Neural progenitor cell (in vitro differentiated cells): Measurements from ENCODE around the gene TMEM52. TPM values are rescaled to one million over a fixed set of nuclear protein-coding genes. Genes with fewer than 3 reads are reported as not detected.

Experiments used
- DNase-seq: peaks from one replicate; pipeline ENCODE4 v3.0.0-alpha.2; 2016; ENCODE audit warnings: low spot score
- H2AFZ ChIP-seq: fragments of 200-600 bp; sonication (generic); replicated peaks from 2 replicates; pipeline ENCODE4 v1.6.1; 2016; ENCODE audit warnings: antibody characterized with exemption
- H3F3A ChIP-seq: fragments of 200-600 bp; sonication (generic); 2 replicates; pipeline ENCODE4 v1.6.1; 2016; ENCODE audit warnings: antibody characterized with exemption, low read depth
- H3K27ac ChIP-seq: fragments of 200-600 bp; sonication (generic); 2 replicates; pipeline ENCODE4 v1.5.1; 2016; ENCODE audit warnings: mild to moderate bottlenecking
- H3K27me3 ChIP-seq: fragments of 200-600 bp; sonication (generic); 2 replicates; pipeline ENCODE4 v1.6.1; 2016; ENCODE audit warnings: mild to moderate bottlenecking, moderate library complexity
- H3K36me3 ChIP-seq: fragments of 200-600 bp; sonication (generic); 2 replicates; pipeline ENCODE4 v1.5.1; 2016
- H3K4me1 ChIP-seq: fragments of 200-600 bp; sonication (generic); 2 replicates; pipeline ENCODE4 v1.6.1; 2016; ENCODE audit warnings: mixed run types
- H3K4me2 ChIP-seq: fragments of 200-600 bp; sonication (generic); 2 replicates; pipeline ENCODE4 v1.6.1; 2016
- H3K4me3 ChIP-seq: fragments of 200-600 bp; sonication (generic); 2 replicates; pipeline ENCODE4 v1.5.1; 2016
- H3K79me2 ChIP-seq: fragments of 200-600 bp; sonication (generic); 2 replicates; pipeline ENCODE4 v1.6.1; 2016; ENCODE audit warnings: low read depth
- H3K9ac ChIP-seq: fragments of 200-600 bp; sonication (generic); 2 replicates; pipeline ENCODE4 v1.6.1; 2016
- H3K9me3 ChIP-seq: fragments of 200-600 bp; sonication (generic); 2 replicates; pipeline ENCODE4 v1.5.1; 2016; ENCODE audit warnings: low read depth
- H4K20me1 ChIP-seq: fragments of 200-600 bp; sonication (generic); 2 replicates; pipeline ENCODE4 v1.6.1; 2016; ENCODE audit warnings: low read depth
- H3K27ac Mint-ChIP-seq: 3 replicates; pipeline ENCODE4 v1.8.0; 2021; ENCODE audit warnings: mixed read lengths
- H3K27me3 Mint-ChIP-seq: 2 replicates; pipeline ENCODE4 v1.8.0; 2022; ENCODE audit warnings: low read depth, mild to moderate bottlenecking, inconsistent platforms, moderate library complexity, mixed read lengths; ENCODE audit not compliant: insufficient read depth
- H3K36me3 Mint-ChIP-seq: 3 replicates; pipeline ENCODE4 v1.8.0; 2021; ENCODE audit warnings: mixed read lengths
- H3K4me1 Mint-ChIP-seq: 3 replicates; pipeline ENCODE4 v1.8.0; 2021; ENCODE audit warnings: mixed read lengths
- H3K4me3 Mint-ChIP-seq: 3 replicates; pipeline ENCODE4 v1.8.0; 2021; ENCODE audit warnings: mild to moderate bottlenecking, moderate library complexity, mixed read lengths
- H3K9me3 Mint-ChIP-seq: 3 replicates; pipeline ENCODE4 v1.8.0; 2020; ENCODE audit warnings: mixed read lengths
- CTCF ChIP-seq: fragments of 200-600 bp; sonication (generic); IDR thresholded peaks from 2 replicates; pipeline ENCODE4 v1.5.1; 2017; ENCODE audit warnings: antibody characterized with exemption, mild to moderate bottlenecking
- EZH2 ChIP-seq: fragments of 200-600 bp; sonication (generic); IDR thresholded peaks from 2 replicates; pipeline ENCODE4 v1.6.1; 2017; ENCODE audit warnings: antibody characterized with exemption, mild to moderate bottlenecking, moderate library complexity
- EZH2phosphoT487 ChIP-seq: fragments of 200-600 bp; sonication (generic); IDR thresholded peaks from 2 replicates; pipeline ENCODE4 v1.6.1; 2017; ENCODE audit warnings: antibody characterized with exemption
- total RNA-seq: library from RNA; depleted of rRNA; stranded (reverse); fragments of >200 nt; gene quantifications from 2 replicates; pipeline ENCODE4 v1.2.3, GENCODE V29; 2015; ENCODE audit warnings: low replicate concordance

TMEM52 gene
- total RNA-seq, 1 donor from 2014 or later, result 2.9 TPM

- no peak overlapping the region for H2AFZ ChIP-seq
- H3K27ac Mint-ChIP-seq, result peak overlapping the region; percentile 82
- H3K4me1 Mint-ChIP-seq, result peaks cover 21% of the 10 kb centered on the region
- H3K4me3 Mint-ChIP-seq, result no peak overlapping the region
- H3K9me3 ChIP-seq, result no peaks in the 10 kb centered on the region
- no peaks in the 10 kb centered on the region for H3K9me3 Mint-ChIP-seq
- no peaks in the 10 kb centered on the region for H3K36me3 Mint-ChIP-seq
- no peaks in the 10 kb centered on the region for H3F3A ChIP-seq
- no peaks in the 10 kb centered on the region for H3K36me3 ChIP-seq
- H3K27ac ChIP-seq, result no peak overlapping the region
- H3K27me3 Mint-ChIP-seq, result peaks cover 17% of the 10 kb centered on the region
- H3K4me2 ChIP-seq, result no peak overlapping the region
- TF ChIP-seq EZH2 (no peak), EZH2phosphoT487 (no peak), CTCF (no peak)
- DNase-seq, result no peak
- no peak overlapping the region for H3K4me3 ChIP-seq
- no peaks in the 10 kb centered on the region for H4K20me1 ChIP-seq
- H3K9ac ChIP-seq, result no peak overlapping the region
- no peaks in the 10 kb centered on the region for H3K27me3 ChIP-seq
- H3K79me2 ChIP-seq, result no peaks in the 10 kb centered on the region
- H3K4me1 ChIP-seq, result peaks cover 8% of the 10 kb centered on the region
Measured at GRCh38 chr1:1963570-1963969, 44.5 kb upstream of the TMEM52 start.

DNA sequence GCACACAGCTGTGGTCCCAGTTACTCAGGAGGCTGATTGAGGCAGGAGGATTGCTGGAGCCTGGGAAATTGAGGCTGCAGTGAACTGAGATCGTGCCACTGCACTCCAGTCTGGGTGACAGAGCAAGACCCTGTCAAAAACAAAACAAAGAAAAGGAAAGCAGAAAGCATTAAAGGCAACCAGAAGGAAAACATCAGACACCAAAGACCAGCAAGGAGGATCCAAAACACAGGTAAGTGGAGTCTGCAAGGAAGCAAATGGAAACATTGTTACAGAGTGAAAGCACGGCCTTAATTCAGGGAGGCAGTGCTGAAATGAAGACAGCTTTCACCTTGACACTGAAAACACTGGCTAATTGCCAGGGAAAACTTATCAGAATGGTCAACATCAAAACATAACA is 43.7 kb upstream of the TMEM52 start:
- Histone ChIP-seq H2AFZ (no peak overlapping the region), H3F3A (no peaks in the 10 kb centered on the region), H3K4me2 (no peak overlapping the region), H3K4me1 (peaks cover 8% of the 10 kb centered on the region), H4K20me1 (no peaks in the 10 kb centered on the region), H3K27me3 (no peaks in the 10 kb centered on the region), H3K79me2 (no peaks in the 10 kb centered on the region), H3K9ac (no peak overlapping the region), H3K4me3 (no peak overlapping the region), H3K36me3 (no peaks in the 10 kb centered on the region), H3K27ac (no peak overlapping the region), H3K9me3 (no peaks in the 10 kb centered on the region)
- Mint-ChIP-seq H3K27ac (no peak overlapping the region), H3K36me3 (no peaks in the 10 kb centered on the region), H3K27me3 (peaks cover 14% of the 10 kb centered on the region), H3K9me3 (no peaks in the 10 kb centered on the region), H3K4me3 (no peak overlapping the region), H3K4me1 (peaks cover 21% of the 10 kb centered on the region)
- TF ChIP-seq EZH2phosphoT487 (no peak), CTCF (no peak)
- DNase-seq, result no peak

DNA sequence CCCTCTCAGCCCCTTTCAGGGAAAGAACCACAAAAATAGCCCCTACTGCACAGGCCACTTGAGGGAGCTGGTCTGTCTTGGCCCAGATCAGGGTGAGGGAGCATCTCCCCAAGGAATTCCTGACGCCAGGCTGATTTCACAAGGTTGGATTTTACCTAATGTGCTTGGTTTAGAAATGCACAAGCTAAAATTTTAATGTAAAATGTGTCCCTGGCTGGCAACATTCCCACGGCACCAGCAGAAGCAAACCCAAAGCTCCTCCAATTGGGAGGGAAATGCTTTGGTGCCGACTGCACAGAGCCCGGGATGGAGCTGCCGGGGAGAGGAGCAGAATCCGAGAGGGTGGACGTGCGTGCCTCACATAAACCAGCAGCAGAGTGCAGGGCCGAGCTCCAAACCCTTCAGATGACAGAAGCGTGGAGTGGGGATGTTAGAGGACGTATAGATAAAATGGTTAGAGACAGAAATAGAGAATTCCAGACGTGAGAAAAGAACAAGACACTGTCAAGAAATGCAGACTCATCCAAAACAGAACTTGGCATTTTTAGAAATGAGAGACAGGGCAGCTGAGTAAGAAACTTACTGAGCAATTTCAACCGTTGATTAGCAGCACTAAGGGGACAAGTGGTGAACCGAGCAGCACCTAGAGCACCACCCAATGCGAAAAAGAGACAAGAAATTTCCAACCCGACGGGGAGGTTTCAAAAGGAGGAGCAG is 41.6 kb upstream of the TMEM52 start:
- H3K36me3 ChIP-seq, result no peaks in the 10 kb centered on the region
- H3K27ac Mint-ChIP-seq, result no peak overlapping the region
- no peaks in the 10 kb centered on the region for H3K9me3 Mint-ChIP-seq
- TF ChIP-seq EZH2 (no peak), EZH2phosphoT487 (no peak), CTCF (no peak)
- H3K4me3 Mint-ChIP-seq, result no peak overlapping the region
- no peaks in the 10 kb centered on the region for H3K9me3 ChIP-seq
- H3K27me3 ChIP-seq, result no peaks in the 10 kb centered on the region
- no peak overlapping the region for H3K4me2 ChIP-seq
- H3K27ac ChIP-seq, result no peak overlapping the region
- no peak overlapping the region for H3K4me3 ChIP-seq
- no peaks in the 10 kb centered on the region for H3K79me2 ChIP-seq
- no peaks in the 10 kb centered on the region for H4K20me1 ChIP-seq
- peaks cover 16% of the 10 kb centered on the region for H3K4me1 Mint-ChIP-seq
- peak overlapping the region; percentile 70 for H2AFZ ChIP-seq
- H3K36me3 Mint-ChIP-seq, result no peaks in the 10 kb centered on the region
- DNase-seq, result no peak
- no peaks in the 10 kb centered on the region for H3F3A ChIP-seq
- peaks cover 12% of the 10 kb centered on the region for H3K27me3 Mint-ChIP-seq
- H3K9ac ChIP-seq, result no peak overlapping the region
- H3K4me1 ChIP-seq, result peaks cover 8% of the 10 kb centered on the region
